Central memory CD4-positive, alpha-beta T cell (primary cell): Measurements from ENCODE around the gene ARSK.

Experiments
- DNase-seq: peaks from one replicate; pipeline ENCODE4 v3.0.0; 2022

The ARSK gene

DNA sequence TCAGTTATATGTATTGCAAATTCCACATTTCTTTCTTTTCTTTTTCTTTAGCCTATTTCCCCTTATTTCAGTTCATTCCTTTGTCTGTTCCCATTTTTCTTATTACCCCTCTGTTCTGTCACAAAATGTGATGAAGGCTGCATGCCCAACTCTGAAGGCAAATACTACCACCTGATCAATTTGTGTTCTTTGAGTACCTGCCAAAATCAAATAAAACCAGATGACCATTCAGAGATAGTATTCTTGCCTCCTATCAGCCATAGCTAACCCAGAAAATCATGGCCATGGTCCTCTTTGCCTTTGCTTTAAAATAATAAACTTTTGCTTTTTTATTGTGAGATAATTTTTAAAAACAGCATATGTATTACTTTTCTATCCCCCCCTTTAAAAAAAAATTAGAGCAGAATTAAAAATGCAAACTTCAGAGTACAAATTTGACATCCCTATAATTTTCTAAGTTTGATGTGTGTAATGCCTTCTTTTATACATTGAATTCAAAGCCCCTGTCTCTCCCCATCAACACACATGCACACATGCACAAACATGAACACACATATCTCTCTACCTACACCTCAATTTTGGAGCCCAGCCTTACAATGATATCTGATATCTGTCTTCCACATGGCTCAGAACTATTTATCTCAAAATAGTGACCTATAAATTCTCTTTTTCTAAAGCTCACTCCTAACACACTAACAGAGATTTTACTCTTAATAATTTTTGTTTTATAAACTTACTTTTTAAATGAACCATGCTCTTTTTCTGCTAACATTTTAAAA lies 95.1 kb downstream of the ARSK start:
- DNase-seq = no peak

DNA sequence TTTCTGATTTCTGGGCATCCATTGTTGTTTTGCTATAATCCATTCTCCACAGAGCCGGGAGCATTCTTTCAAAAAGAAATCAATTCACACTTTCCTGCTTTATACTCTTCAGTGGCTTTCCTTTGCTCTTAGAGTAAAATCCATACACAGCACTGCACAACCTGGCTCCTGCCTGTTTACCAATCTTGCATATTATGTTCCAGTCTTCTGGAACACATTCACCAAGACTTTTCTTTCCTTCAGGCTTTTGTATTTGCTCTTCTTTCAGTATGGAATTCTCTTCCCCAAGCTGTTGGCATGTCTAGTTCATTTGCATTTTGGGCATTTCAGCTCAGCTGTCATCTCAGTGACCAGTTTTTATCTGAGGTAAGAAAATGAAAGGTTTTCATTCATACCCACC lies 97.9 kb downstream of the ARSK start:
- no peak for DNase-seq

DNA sequence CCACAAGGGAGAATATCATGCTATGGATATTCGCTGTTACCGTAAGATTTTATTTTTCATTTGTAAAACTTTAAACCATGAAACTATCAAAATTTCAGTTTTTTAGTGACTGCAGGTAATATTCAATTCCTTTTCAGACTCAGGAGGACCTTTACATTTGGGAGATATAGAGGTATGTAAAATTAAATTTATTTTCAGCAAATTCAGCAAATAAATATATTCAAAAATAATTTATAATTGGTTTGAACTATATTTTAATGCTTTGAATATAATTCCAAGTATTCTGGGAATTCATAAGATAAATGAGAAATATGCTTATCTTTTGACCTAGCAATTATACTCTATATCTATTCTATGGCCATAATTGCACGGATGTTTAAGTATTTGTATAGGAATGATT lies 99.3 kb downstream of the ARSK start:
- no peak for DNase-seq
